GM18907 (cell line): Measurements from ENCODE around the gene KCNMA1.
"Not testable (repeated sequence)": the region's sequence is repeated elsewhere in the genome, so short reads cannot be mapped to it uniquely, and the experiment has no call there.

Source experiments
- ATAC-seq: cut with Tn5 transposase; IDR thresholded peaks from one replicate; pipeline ENCODE4 v1.9.1; 2021; ENCODE audit warnings: mild to moderate bottlenecking, moderate library complexity; ENCODE audit not compliant: unreplicated experiment

The KCNMA1 gene

GRCh38 chr10:77588886-77589285 is 48.7 kb downstream of the KCNMA1 start:
- no peak for ATAC-seq

DNA sequence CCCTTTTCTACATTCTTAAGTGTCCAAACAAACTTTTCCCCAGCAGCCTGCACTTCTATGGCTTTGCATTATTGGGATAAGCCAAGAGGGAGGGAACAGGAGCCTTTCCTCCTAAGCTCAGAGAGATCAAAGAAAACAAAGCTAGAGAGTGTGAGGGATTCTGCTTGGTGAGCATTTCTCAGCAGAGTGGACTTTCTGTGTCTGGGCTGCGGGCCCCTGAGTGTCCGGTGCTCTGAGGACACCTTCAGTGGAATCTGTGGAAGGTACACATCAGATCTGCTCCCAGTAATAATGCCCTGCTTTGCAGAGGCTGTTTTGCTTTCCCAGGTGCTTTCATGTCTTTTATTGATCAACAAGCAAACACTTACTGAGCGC is 50.2 kb downstream of the KCNMA1 start:
- no peak for ATAC-seq

GRCh38 chr10:77586719-77587415 is 50.7 kb downstream of the KCNMA1 start:
- ATAC-seq, result no peak

DNA sequence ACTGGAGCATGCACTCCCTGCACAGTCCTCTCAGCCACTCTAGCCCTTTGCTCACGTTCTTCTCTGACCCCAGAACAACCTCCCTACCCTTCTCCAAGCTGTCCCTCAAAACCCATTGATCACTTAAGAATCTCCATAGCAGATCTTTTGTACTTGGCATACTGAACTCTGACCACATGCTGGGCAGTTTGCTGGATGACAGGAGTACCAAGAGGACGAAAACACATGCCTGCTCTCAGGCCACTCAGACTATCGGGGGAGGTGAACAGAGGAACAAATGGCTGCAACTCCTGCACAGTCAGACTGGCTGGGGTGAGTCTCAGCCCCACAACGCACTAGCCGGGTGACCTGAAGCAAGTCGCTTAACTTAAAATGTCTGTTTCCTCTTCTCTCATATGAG is 52.7 kb downstream of the KCNMA1 start:
- ATAC-seq, result no peak

DNA sequence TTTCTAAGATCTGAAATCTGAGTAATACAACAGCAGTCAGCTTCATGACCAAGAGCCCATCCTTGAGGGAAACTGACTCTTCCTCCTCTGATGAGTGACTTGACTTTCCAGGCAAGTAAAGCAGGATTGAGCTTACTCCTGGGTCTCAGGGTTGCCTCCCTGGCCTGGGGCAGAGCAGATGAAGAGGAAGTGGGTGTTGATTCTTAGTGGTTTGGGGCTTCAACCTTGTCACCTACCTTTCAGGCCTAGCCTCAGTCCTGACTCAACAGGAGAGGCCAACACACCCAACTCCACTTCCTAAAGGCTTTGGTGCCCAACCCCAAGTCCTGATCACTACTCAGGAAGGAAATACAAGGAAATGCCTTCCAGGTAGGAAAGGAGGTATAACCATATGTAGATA is 54.1 kb downstream of the KCNMA1 start:
- ATAC-seq, result no peak

GRCh38 chr10:77582710-77583115 is 54.9 kb downstream of the KCNMA1 start:
- no peak for ATAC-seq

DNA sequence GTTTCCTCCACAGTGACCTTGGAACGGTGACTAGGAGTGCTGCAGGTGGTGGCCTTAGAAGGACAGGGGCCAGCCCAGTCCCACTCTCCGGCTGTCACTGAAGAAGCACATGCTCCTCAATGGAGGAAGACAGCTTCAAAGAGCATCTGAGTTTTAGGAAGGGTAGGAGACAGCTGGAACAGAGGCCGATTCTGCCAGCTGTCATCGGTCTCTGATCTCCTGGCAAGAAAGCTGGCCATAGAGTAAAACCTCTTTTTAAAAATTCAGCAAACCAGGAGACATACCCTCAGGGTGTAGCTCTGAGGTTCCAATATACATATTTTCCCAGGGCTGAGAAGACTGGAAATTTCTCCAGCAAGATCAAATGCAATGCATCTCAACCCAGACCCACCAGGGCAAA is 55.9 kb downstream of the KCNMA1 start:
- no peak for ATAC-seq

- no peak for ATAC-seq
Measured at GRCh38 chr10:77580482-77580881, 57.1 kb downstream of the KCNMA1 start.

GRCh38 chr10:77578583-77579227 is 58.9 kb downstream of the KCNMA1 start:
- no peak for ATAC-seq

GRCh38 chr10:77577666-77578229 is 59.9 kb downstream of the KCNMA1 start:
- no peak for ATAC-seq

GRCh38 chr10:77576444-77577032 is 61.1 kb downstream of the KCNMA1 start:
- ATAC-seq, result no peak

- ATAC-seq, result no peak
Measured at GRCh38 chr10:77576007-77576367, 61.6 kb downstream of the KCNMA1 start.

DNA sequence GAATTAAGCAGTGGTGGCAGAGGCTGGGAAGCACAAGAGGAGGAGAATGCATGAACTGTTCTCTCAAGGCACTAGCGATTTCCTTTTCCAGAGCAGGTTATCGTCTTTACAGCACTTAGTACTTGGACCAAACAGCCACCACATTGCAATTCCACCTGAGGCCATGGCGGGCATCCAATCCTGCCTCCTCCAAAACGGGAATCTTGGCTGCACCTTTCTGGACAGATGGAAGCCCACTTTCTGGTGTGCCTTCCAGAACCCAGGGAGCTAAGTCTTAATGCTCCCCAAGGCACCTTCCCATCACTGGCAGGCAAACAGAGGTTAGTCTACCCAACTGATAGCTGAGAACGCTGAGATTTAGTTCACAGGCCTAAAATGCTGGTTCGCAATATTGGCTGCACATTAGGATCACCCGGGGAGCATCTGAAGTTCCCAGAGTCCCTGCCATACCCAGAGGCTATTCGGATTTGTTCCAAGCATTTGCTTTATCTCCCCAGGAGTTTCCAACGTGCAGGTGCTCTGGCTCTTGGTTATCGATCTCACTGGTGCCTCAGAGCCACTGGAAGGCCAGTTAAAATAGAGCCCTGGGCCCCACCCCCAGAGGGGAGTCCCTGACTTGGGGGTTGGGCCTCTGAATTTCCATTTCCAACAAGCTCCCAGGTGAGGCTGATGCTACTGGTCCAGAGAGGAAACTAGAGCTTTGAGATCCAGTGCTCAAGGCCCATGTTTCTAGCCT is 62.2 kb downstream of the KCNMA1 start:
- ATAC-seq, result no peak

DNA sequence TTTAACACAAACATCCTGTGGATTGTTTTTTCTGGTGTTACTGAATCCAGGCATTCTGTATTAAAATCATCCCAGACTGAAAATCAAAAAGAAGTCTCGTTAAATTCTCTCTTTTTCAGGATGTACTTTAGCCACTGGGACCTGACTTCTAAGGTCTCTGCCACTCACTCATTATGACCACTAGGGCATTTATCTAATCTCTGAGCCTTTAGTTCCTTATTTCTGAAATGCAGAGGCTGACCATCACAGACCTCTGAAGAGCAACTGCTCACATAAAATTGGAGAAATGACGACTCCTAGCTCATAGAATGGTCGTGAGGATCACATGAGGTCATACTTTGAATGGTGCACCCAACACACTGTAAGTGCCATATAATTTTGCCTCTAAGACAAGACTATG is 63.2 kb downstream of the KCNMA1 start:
- no peak for ATAC-seq

DNA sequence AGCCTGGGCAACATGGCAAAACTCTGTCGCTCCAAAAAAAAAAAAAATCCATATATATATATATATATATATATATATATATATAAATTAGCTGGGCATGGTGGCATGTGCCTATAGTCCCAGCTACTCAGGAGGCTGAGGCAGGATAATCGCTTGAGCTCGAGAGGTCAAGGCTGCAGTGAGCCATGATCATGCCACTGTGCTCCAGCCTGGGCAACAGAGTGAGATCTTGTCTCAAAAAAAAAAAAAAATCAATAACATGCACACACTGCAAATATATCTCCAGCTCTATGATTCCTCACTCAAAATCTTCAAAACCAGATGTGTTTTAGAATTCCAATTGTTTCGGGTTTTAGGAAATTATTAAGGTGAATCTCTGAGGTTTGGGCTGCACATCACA is 65.1 kb downstream of the KCNMA1 start:
- ATAC-seq, result not testable (repeated sequence)

DNA sequence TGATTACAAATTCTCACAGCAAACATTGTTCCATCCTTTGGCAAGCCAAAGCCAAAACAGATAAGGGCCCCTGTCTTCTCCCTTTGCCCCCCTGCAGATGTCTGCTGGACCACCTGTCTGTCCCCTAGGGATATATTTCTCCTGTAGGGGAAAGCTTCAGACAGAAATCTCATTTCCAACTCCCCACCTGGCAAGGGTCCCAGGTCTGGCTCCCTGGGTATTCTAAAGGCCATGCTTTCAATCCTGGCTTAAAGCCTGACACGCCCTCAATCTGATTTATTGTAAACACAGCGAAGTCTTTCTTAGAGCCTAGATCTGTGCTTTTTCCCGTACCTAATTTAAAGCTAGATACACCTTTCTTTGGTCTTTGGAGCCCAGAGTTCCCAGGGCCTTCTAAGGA is 66.1 kb downstream of the KCNMA1 start:
- no peak for ATAC-seq

DNA sequence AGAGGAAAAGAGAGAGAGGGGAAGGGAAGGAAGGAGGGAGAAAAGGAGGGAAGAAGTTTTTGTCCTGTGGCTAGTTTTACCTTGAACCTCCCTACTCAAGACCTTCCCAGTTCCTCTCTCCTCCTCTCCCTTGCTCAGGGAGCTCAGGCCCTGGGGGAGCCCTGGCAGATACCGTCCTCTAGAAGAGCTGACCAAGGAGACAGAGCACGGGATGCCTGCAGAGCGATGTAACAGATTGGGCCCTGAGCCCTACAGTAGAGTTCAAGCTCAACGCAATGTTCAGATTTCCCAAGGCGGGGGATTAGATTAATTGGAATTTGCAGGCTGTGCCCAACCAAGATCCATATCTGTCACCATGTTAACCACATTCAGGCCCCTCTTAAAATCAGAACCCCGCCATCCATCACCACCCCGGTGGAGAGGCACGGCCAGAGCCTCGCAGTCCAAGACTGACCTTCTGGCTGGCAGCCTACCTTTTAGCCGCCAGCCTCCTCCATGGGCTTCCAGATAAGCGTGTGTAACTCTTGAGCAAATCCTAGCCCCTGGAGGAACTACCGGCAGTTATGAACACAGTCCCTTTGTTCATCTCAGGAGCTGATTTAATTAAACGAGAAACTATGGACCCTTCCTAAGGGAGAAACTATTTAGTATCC is 70.6 kb downstream of the KCNMA1 start:
- ATAC-seq, result no peak

DNA sequence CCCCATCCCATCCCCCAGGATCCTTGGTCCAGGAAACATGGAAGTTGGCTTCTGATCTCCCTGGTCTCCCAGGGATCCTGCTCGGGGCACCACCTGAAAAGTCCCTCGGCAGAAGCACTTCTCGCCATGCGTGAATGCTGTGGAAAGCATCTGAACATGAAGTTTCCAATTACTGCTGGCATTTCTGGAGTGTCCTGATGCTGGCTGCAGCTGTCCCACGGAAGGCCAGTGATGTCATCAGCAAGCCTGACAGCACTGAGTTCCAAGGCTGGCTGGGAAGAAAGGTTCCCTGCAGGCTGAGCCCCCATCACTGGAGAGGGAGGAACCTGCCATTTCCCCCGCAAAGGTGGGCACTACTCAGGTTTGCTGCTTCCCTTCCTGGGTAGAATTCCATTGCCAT is 71.4 kb downstream of the KCNMA1 start:
- no peak for ATAC-seq

DNA sequence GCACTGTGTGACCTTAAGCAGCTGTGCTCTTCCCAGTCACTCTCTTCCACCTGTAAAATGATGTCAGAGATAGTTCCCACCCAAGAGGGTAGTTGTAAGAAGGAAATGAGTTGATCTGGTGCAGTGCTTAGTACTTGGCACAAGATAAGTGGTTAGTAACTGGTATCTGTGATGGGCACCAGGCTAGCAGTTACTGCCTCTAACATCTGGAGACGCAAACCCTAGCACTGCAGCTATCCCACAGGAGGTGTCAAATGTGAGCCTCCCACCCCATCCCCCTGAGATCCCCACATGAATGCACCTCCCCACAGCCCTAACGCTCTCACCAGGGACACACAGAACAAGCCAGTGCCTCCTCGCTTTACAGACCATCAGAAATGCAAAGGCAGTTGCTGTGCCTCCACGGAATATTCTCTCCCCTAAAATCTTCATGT is 72.0 kb downstream of the KCNMA1 start:
- no peak for ATAC-seq

DNA sequence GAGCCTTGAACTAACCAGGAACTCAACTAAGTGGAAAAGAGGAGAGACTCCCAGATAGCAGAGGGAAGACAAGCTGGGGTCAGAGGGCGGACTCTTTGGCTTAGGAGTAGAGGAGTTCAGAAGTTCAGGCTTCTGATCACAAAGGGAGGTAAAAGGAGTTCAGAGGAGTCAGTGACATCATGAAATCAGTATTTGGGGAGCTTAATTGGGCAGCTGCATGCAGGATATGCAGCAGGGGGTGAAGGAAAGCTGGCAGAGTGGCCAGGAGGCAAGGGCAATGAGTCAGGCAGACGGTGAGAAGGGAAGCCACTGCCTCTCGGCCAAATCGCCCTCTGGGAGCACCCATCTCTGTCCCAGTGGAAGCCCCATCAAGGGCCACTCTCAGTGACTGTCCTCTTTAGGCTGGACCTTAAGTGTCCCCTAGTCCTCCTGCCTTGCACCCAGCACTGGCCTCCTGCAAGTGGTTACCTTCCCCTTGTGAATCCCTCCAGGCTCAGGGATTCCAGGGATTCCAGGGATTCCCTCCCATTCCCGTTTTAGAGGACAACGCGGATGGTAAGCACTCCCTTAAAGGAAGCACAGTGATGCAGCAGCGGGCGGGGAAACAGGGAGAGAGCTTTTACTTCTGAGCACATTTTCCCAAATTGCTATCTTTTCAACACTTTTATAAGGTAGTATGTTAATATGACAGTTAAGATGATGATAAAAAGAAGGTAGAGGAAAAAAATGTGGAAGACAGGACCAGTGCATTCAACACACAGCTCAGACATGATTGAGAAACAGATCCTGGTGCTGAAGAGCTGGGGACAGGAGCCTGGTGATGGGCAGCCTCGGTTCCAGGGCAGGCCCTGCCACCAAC is 72.6 kb downstream of the KCNMA1 start:
- ATAC-seq, result no peak
